ENCODE data around the gene KCNMA1. TPM values are rescaled to one million over a fixed set of nuclear protein-coding genes. Genes with fewer than 3 reads are reported as not detected.

KCNMA1 gene
- total and polyA plus RNA-seq, 9 of the 15 experiments (the other 6 are each of a cell fraction or from before 2014, with no cell fraction given), result 0.01 to 0.95 (median 0.15) TPM; not detected in 4

DNA sequence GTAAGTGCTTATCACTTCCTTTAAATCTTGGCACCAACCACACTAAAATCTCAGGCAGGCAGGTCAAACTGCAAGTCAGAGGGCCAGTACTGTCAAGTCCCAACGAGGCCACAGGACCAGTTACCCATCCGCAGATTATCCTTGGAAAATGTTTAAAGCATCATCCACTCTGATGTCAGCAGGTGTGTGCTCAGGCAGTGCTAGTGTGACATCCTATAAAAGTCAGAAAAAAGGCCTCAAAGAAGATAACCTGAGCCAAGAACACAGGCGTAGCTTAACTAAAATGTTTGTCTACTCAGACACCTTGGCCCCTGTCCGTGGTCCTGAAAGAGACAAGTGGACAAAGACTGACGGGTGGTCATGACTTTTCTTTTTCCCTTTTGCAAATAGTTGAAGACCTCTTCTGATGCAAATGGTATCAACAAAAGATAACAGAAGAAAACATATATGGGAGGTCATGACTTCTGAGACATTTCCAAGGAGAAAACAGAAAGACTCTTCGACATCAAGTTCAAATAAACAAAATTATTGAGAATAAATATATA is 309.3 kb downstream of the KCNMA1 start (continued):
- TF ChIP-seq ZNF318 (IDR thresholded peaks at IDR 0.05; ENCODE audit: borderline replicate concordance in 1 of 2, low read depth in 1 of 2) (no peak), ELF1 (tag; IDR thresholded peaks at IDR 0.05) (no peak), XRCC3 (IDR thresholded peaks at IDR 0.05) (no peak)
